Stimulated activated CD4-positive, alpha-beta T cell treated with anti-CD3 and anti-CD28 coated beads, Interleukin-1b, Interleukin-23, amount 100 ng/mL, for 1 hour (primary cell): ENCODE results near the gene MAP4.
"Not testable (repeated sequence)": the region's sequence is repeated elsewhere in the genome, so short reads cannot be mapped to it uniquely, and the experiment has no call there.

ENCODE experiments used
- DNase-seq, 2 donors: peaks; one replicate each; pipeline ENCODE4 v3.0.0-alpha.2; 2020; ENCODE audit warnings: low read depth in 2 of 2

Gene MAP4

DNA sequence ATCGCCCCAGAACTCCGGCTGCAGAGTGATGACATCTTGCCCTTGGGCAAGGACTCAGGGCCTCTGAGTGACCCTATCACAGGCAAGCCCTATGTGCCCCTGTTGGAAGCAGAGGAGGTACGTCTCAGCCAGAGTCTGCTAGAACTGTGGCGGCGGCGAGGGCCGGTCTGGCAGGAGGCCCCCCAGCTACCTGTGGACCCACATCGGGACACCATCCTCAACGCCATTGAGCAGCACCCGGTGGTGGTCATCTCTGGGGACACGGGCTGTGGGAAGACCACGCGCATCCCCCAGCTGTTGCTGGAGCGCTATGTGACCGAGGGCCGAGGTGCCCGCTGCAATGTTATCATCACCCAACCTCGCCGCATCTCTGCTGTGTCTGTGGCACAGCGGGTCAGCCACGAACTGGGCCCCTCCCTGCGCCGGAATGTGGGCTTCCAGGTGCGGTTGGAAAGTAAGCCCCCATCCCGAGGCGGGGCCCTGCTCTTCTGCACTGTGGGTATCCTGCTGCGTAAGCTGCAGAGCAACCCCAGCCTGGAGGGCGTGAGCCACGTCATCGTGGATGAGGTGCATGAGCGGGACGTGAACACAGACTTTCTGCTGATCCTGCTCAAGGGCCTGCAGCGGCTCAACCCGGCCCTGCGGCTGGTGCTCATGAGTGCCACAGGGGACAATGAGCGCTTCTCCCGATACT, 169.9 kb downstream of the MAP4 start:
- DNase-seq: no peak

DNA sequence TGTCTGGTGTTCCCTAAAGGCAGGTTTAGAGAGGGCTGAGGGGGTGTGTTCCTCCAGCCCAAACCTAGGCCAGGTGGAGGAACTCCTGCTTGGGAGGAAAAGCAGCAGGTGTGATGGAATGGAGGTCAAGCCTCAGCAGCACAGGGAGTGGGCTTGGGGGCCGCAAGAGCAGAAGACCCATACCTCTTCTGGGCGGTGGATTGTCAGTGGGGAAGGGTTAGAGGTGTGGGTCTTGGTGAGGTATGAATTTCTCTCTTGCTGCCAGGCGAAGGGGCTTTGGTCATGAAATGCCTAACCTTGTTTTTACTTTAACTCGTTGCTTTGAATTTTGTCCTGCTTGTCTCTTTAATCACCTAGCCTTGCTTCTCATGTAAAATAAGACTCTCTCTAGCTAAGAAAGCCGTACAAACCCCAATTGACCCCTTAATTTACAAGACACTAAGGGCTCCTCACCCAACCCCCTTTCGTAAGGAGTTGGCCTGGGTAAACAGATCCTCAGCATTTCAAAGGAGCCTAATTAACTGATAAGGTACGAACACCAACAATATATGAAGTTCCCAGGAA, 174.3 kb downstream of the MAP4 start:
- DNase-seq: no peak

DNA sequence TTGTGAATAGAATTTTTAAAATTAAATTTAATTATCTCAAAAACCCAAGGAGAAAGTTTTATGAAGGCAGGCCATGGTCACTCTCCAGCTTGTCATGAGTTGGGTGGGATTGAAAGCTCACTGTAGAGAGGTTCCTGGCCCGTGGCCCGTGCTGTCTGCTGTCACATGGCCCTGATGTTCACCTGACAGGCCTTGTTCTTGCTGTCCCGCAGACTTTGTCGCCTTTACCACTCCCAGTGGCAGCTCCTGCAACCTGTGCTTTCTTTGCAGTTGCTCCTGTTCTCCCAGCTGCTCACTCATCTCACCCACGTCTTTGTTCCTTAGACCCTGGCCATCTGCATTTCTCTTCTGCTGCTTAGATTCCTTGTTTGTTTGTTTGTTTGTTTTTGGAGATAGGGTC, 177.7 kb downstream of the MAP4 start:
- DNase-seq: no peak

DNA sequence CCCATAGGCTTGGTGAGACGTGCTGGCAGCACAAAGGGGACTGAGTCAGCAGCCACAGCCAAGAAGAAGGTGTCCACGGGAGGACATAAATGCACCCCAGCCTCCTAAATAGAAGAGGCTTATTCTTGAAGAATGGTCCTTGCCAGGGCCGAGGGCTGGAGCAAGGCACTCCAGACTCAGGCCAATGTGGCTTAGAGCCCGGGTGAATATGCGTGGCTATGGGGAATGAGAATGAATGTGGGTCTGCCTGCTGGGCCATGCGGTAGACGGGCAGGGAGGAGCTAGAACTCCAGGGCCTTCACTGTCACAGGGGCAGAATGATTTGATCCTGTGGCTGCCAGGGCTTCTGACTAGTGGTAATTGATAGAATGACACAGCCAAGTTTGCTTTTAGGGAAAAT, 179.2 kb downstream of the MAP4 start:
- DNase-seq: no peak

- DNase-seq: not testable (repeated sequence)
Observed at GRCh38 chr3:47829482-47829881, 186.7 kb downstream of the MAP4 start.

- DNase-seq: no peak
Observed at GRCh38 chr3:47825590-47825989, 190.6 kb downstream of the MAP4 start.

DNA sequence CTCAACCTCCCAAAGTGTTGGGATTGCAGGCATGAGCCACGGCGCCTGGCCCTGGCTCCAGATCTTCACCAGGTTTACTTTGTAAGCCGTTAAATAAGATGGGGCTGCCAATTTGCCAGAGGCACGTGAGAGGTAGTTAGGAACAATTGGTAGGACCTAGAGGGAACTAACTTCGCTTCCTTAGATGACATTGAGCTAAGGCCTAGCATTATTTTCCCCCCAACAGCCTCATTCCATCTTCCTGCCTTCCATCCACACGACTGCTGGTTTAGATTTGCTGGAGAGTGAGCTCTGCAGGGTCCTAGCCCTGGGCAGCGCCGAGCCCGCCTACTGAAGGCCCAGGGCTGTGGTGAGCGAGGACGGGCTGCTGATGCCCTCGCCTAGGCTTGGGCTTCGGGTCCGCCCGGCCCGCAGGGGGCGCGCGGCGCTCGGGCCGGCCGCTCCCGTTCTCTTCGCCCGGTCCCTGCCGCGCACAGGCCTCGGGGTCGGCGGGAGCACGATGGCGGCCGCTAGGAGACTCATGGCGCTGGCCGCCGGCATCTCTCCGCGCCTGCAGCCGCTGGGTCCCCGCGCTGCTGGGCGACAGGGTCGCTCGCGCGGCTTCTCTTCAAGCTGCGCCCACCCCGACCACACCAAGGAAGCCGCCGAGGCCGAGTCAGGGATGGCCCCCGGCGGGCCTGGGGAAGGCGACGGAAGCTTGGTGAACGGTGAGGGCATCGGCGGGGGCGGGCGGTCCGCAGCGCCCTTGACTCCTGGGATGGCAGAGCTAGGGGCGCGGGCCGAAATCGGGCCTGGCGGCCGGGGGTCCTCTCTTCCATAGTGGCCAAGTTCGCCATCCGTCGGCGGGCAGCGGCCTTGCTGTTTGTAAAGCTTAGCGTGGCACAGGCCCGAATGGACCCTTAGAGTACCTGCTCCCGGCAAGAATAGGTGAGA, 191.4 kb downstream of the MAP4 start:
- DNase-seq: peak; percentile 52 to 59

DNA sequence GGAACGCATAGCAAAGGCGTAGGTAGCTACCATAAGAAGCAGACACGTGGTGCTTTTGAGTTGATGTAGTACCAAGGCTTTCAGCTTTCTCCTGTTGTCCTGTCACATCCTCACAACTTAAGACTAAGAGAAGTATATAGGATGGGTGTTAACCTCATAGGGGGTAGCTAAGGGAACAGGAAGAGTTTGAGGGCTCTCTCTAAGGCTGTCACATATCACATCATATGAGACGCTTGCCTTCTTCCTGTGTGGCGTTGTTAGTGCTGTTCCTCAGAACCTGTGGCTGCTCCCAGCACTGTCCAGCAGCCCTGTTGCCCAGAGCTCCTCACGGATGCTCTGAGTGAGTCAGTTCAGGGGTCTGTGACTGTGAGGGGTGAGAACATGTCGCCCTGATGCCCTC, 198.6 kb downstream of the MAP4 start:
- DNase-seq: no peak

DNA sequence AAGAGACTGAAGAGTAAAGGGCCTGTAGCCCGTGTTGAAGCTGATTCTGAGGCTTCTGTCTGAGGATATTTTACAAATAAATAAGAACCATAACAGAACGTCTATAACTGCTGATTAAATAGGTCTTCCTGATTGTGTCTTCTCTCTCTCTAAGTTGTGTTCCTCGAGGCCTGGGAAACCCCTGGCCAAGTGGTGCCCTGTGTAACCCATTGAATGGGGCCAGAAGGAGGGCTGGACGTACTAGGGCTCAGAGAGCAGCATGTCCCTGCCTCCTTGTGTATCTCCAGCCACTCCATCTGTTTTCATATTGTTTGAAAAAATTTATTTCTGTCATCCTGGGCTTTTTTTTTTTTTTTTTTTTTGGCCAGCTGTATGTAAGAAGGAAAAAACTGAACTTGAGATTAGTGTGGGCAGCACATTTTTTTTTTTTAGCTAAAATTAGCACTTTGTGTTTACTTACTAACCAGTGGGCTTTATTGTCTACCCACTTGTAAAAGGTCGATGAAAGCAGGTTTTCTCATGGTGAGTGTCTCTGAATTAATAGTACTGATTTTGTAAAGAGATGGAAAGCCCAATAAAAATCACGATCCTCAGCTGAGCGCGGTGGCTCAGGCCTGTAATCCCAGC, 202.6 kb downstream of the MAP4 start:
- DNase-seq: no peak

GRCh38 chr3:47804577-47804976, 211.6 kb downstream of the MAP4 start:
- DNase-seq: no peak

- DNase-seq: no peak
Observed at GRCh38 chr3:47803480-47804025, 212.7 kb downstream of the MAP4 start.

- peak; percentile 53 to 70 for DNase-seq
Observed at GRCh38 chr3:47802734-47803479, 213.3 kb downstream of the MAP4 start, which contains the start of gene DHX30. TSS of gene DHX30 (plus strand) at chr3:47803138. CDS start at chr3:47810684, 7,546 bp downstream.
